Measurements from ENCODE around the gene SLC34A1. TPM values are rescaled to one million over a fixed set of nuclear protein-coding genes. Genes with fewer than 3 reads are reported as not detected.
A peak's percentile ranks its signal among the peaks of the same experiment; 100 is the strongest.

Gene SLC34A1
- total RNA-seq, 1 experiment from 2014 or later = not detected

DNA sequence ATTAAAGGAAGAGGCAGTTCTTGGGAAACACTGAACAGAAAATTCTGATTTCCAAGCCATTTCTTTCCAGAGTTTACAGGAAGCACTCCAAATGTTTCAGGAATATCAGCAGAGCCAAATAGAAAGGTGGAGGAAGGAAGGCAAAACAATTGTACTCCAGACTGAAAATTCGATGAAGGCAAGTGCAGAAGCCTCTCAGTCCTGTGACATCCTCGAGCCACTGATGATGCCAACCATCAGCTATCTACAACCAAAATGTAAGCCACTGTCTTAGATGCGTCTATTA lies 34.9 kb upstream of the SLC34A1 start:
- Mint-ChIP-seq H3K27ac (ENCODE audit: unreplicated experiment) (no peak overlapping the region), H3K36me3 (ENCODE audit: insufficient read depth, unreplicated experiment) (peaks cover 49% of the 10 kb centered on the region), H3K27me3 (ENCODE audit: insufficient read depth, unreplicated experiment) (no peaks in the 10 kb centered on the region), H3K4me1 (ENCODE audit: low read depth, unreplicated experiment) (peaks cover 22% of the 10 kb centered on the region), H3K9me3 (ENCODE audit: unreplicated experiment) (peaks cover 5% of the 10 kb centered on the region), H3K4me3 (ENCODE audit: unreplicated experiment) (peak overlapping the region; percentile 95)
- ChIA-PET POLR2A (no interaction called here), CTCF (interaction anchor here (0.8 kb wide), 1 partner anchor 22 kb away, joined by 3 read pairs; no protein-coding TSS in a partner anchor)
- intact Hi-C loops (cut with micrococcal nuclease; ENCODE audit: unreplicated experiment) = no loop called here
- Histone ChIP-seq H3K4me3 (ENCODE audit: low read depth, low read length) (no peak overlapping the region), H3K27me3 (replicated peaks; ENCODE audit: control insufficient read depth, insufficient read depth, low read length) (no peaks in the 10 kb centered on the region), H3K9me3 (no peaks in the 10 kb centered on the region), H3K36me3 (ENCODE audit: control insufficient read depth, insufficient read depth, low read length) (0 out of 2 replicates have a peak, but pooled peaks cover 2% of the 10 kb centered on the region), H3K4me1 (peaks cover 12% of the 10 kb centered on the region; the same call in 1 of the 2 replicates)
- DNase-seq = no peak
- TF ChIP-seq, protein P1, sequence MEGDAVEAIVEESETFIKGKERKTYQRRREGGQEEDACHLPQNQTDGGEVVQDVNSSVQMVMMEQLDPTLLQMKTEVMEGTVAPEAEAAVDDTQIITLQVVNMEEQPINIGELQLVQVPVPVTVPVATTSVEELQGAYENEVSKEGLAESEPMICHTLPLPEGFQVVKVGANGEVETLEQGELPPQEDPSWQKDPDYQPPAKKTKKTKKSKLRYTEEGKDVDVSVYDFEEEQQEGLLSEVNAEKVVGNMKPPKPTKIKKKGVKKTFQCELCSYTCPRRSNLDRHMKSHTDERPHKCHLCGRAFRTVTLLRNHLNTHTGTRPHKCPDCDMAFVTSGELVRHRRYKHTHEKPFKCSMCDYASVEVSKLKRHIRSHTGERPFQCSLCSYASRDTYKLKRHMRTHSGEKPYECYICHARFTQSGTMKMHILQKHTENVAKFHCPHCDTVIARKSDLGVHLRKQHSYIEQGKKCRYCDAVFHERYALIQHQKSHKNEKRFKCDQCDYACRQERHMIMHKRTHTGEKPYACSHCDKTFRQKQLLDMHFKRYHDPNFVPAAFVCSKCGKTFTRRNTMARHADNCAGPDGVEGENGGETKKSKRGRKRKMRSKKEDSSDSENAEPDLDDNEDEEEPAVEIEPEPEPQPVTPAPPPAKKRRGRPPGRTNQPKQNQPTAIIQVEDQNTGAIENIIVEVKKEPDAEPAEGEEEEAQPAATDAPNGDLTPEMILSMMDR (IDR thresholded peaks at IDR 0.05; ENCODE audit: insufficient read depth in 1 of 2, low read depth in 1 of 2, low read length in 1 of 2, severe bottlenecking in 1 of 2, unreplicated experiment in 1 of 2) = no peak
- BruUV-seq (replicated peaks) = no TSS peak

DNA sequence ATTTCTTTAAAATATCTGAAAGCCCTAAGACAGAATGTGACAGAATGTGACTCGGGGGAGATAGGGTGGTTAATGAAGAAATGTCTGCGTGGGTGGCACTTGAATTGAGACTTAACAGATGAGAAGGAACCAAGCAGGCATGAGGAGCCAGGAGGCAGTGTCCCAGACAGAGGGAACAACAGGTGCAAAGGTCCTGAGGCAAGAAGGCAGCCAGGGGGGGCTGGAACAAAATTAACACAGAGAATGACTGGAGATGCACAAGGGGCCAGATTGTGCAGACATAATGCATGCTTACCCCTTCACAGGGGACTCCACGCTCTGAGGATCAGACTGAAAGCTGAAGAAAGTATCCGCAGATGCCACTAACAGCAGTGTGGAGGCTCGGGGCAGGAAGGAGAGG lies 34.5 kb upstream of the SLC34A1 start:
- Histone ChIP-seq H3K4me1 (peaks cover 12% of the 10 kb centered on the region; the same call in 1 of the 2 replicates), H3K4me3 (ENCODE audit: low read depth, low read length) (no peak overlapping the region), H3K27me3 (replicated peaks; ENCODE audit: control insufficient read depth, insufficient read depth, low read length) (no peaks in the 10 kb centered on the region), H3K9me3 (no peaks in the 10 kb centered on the region), H3K36me3 (ENCODE audit: control insufficient read depth, insufficient read depth, low read length) (0 out of 2 replicates have a peak, but pooled peaks cover 2% of the 10 kb centered on the region)
- peaks cover 44% of the 10 kb centered on the region for H3K36me3 Mint-ChIP-seq (ENCODE audit: insufficient read depth, unreplicated experiment)
- no peak for DNase-seq
- TF ChIP-seq, protein P1 (IDR thresholded peaks at IDR 0.05; ENCODE audit: insufficient read depth in 1 of 2, low read depth in 1 of 2, low read length in 1 of 2, severe bottlenecking in 1 of 2, unreplicated experiment in 1 of 2) = no peak
- peak overlapping the region; percentile 95 for H3K4me3 Mint-ChIP-seq (ENCODE audit: unreplicated experiment)
- no peaks in the 10 kb centered on the region for H3K27me3 Mint-ChIP-seq (ENCODE audit: insufficient read depth, unreplicated experiment)
- intact Hi-C loops (cut with micrococcal nuclease; ENCODE audit: unreplicated experiment) = loop anchor here (2.0 kb wide), 2 partner anchors 21 to 37 kb away; no protein-coding TSS in a partner anchor
- no TSS peak for BruUV-seq (replicated peaks)
- H3K9me3 Mint-ChIP-seq (ENCODE audit: unreplicated experiment) = peaks cover 9% of the 10 kb centered on the region
- peaks cover 26% of the 10 kb centered on the region for H3K4me1 Mint-ChIP-seq (ENCODE audit: low read depth, unreplicated experiment)
- ChIA-PET CTCF (no interaction called here), POLR2A (no interaction called here)
- no peak overlapping the region for H3K27ac Mint-ChIP-seq (ENCODE audit: unreplicated experiment)

DNA sequence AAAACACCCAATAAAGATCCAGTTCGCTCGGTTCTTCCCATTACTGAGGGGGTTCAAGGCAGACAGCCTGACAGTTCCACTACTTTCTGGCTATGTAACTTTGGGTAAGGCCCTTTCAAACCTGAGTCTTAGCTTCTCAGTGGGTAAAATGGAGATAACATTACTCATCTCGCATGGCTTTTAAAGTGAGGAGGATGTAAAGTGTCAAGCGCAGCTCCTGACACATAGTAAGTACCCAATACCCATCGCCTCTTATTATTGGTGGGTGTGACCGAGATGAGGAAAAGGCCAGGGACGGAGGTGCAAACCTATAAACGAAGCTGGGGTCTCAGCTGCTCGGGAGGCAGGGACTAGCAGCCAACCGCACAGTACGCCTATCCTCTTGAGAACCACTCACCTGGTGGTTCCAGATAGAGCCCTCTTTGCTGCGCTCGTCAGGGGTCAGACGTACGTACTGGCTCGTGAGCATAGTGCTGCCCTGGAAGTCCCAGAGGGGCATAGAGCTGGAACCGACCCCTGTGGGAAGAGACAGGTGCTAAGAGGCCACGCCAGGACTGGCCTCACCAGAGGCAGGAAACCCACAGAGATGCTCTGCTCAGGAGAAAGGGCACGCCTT lies 33.4 kb upstream of the SLC34A1 start:
- DNase-seq = no peak
- ChIA-PET CTCF (interaction anchor here (0.6 to 2.6 kb wide), 7 partner anchors 18 to 79 kb away, joined by 3 to 19 read pairs (median 7); no protein-coding TSS in a partner anchor), POLR2A (interaction anchor here (1.2 to 1.9 kb wide), 7 partner anchors 16 to 75 kb away, joined by 3 to 22 read pairs (median 4); partner anchors contain the start of genes GRK6, PRELID1 and RAB24)
- Histone ChIP-seq H3K4me1 (peaks cover 12% of the 10 kb centered on the region; the same call in 1 of the 2 replicates), H3K27me3 (replicated peaks; ENCODE audit: control insufficient read depth, insufficient read depth, low read length) (no peaks in the 10 kb centered on the region), H3K9me3 (no peaks in the 10 kb centered on the region), H3K4me3 (ENCODE audit: low read depth, low read length) (peak overlapping the region; percentile 70), H3K36me3 (ENCODE audit: control insufficient read depth, insufficient read depth, low read length) (0 out of 2 replicates have a peak, but pooled peaks cover 2% of the 10 kb centered on the region)
- intact Hi-C loops (cut with micrococcal nuclease; ENCODE audit: unreplicated experiment) = loop anchor here (2.0 kb wide), 2 partner anchors 20 to 38 kb away; no protein-coding TSS in a partner anchor
- peak overlapping the region; percentile 95 for H3K4me3 Mint-ChIP-seq (ENCODE audit: unreplicated experiment)
- BruUV-seq (replicated peaks) = TSS peak; percentile 36
- H3K27me3 Mint-ChIP-seq (ENCODE audit: insufficient read depth, unreplicated experiment) = no peaks in the 10 kb centered on the region
- TF ChIP-seq, protein P1 (IDR thresholded peaks at IDR 0.05; ENCODE audit: insufficient read depth in 1 of 2, low read depth in 1 of 2, low read length in 1 of 2, severe bottlenecking in 1 of 2, unreplicated experiment in 1 of 2) = no peak
- H3K27ac Mint-ChIP-seq (ENCODE audit: unreplicated experiment) = peak overlapping the region; percentile 100
- H3K4me1 Mint-ChIP-seq (ENCODE audit: low read depth, unreplicated experiment) = peaks cover 27% of the 10 kb centered on the region
- peaks cover 15% of the 10 kb centered on the region for H3K9me3 Mint-ChIP-seq (ENCODE audit: unreplicated experiment)
- peaks cover 34% of the 10 kb centered on the region for H3K36me3 Mint-ChIP-seq (ENCODE audit: insufficient read depth, unreplicated experiment)
